ENCODE data around the gene MYBPC1. TPM values are rescaled to one million over a fixed set of nuclear protein-coding genes. Genes with fewer than 3 reads are reported as not detected.

Gene MYBPC1
- total RNA-seq, 1 experiment from 2014 or later = not detected

DNA sequence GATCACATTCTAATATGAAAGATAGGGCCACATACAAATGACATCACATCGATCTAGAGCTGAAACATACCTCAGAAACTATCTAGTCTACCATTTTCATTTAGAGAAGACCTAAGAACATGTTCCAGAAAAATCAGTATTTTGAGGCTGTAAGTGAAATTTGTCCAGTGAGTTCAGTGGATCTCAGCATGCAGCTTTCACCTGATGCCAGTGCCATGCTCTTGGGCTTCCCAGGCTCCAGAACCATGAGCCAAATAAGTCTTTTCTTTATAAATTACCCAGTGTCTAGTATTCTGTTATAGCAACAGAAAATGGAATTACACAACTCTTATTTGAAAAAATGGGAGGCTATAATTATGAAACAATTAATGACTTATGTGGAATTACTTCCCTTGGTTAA lies 111.6 kb downstream of the MYBPC1 start:
- no peaks in the 10 kb centered on the region for H3K9me2 ChIP-seq (replicated peaks; ENCODE audit: low read length)
- H3K36me3 ChIP-seq (ENCODE audit: low read depth, low read length) = no peaks in the 10 kb centered on the region
- CTCF ChIA-PET = no interaction called here
- peaks cover 4% of the 10 kb centered on the region; the same call in 1 of the 2 replicates for H4K20me1 ChIP-seq (ENCODE audit: low read length)
- H3K27ac ChIP-seq (ENCODE audit: low read length) = no peak overlapping the region
- no TSS peak for BruUV-seq (replicated peaks)
- TF ChIP-seq, protein P1, sequence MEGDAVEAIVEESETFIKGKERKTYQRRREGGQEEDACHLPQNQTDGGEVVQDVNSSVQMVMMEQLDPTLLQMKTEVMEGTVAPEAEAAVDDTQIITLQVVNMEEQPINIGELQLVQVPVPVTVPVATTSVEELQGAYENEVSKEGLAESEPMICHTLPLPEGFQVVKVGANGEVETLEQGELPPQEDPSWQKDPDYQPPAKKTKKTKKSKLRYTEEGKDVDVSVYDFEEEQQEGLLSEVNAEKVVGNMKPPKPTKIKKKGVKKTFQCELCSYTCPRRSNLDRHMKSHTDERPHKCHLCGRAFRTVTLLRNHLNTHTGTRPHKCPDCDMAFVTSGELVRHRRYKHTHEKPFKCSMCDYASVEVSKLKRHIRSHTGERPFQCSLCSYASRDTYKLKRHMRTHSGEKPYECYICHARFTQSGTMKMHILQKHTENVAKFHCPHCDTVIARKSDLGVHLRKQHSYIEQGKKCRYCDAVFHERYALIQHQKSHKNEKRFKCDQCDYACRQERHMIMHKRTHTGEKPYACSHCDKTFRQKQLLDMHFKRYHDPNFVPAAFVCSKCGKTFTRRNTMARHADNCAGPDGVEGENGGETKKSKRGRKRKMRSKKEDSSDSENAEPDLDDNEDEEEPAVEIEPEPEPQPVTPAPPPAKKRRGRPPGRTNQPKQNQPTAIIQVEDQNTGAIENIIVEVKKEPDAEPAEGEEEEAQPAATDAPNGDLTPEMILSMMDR (conservative IDR thresholded peaks at IDR 0.05; ENCODE audit: low read depth, low read length) = no peak
- H3K79me2 ChIP-seq (ENCODE audit: low read length) = peaks cover 23% of the 10 kb centered on the region
- H3F3A ChIP-seq (ENCODE audit: low read length, unreplicated experiment) = no peaks in the 10 kb centered on the region
- ATAC-seq = no peak
- POLR2A ChIA-PET (ENCODE audit: unreplicated experiment) = no interaction called here
- H3K27me3 ChIP-seq (ENCODE audit: low read length) = no peaks in the 10 kb centered on the region
- H3K4me3 ChIP-seq (ENCODE audit: low read length) = no peak overlapping the region
- H3K4me1 ChIP-seq (ENCODE audit: insufficient read depth, low read length) = peaks cover 8% of the 10 kb centered on the region; the same call in 1 of the 2 replicates
- H2AFZ ChIP-seq (ENCODE audit: low read length) = no peak overlapping the region
- intact Hi-C loops (cut with micrococcal nuclease) = no loop called here
- no peak for DNase-seq
- H3K4me2 ChIP-seq (ENCODE audit: low read length) = no peak overlapping the region
- no peaks in the 10 kb centered on the region for H3K9me3 ChIP-seq (ENCODE audit: low read length)
- no peak overlapping the region for H3K9ac ChIP-seq (ENCODE audit: low read length)

DNA sequence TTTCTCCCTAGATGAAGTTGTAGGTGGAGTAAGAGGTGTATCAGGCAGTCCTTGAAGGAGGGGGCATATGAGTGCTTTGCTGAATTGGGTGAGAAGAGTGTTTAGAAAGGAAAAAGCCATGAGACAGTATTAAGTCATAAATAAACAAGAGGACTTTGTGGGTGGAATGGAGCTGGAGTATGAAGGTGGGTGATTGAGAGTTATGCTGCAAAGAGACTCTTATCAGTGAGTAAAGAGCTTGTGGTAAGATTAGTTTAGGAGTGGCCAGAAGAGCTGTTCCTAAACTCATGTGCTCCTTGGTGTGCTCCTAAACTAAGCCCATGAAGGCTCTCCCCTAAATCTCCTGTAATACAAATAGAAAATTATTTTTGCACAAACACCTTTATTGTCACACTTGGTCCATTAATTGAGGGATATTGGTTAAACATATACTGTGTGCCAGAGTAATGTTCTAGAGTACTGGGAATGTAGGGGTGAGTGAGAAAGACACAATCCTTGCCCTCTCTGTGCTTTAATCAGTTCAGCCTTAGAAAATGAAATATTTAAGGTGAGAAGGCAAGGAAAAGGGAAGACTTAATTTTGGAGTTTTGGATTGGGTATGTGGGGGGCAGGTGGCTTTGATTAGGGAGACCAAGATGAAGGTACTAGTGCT lies 112.5 kb downstream of the MYBPC1 start:
- Histone ChIP-seq H3K9me3 (ENCODE audit: low read length) (no peaks in the 10 kb centered on the region), H3K79me2 (ENCODE audit: low read length) (peaks cover 15% of the 10 kb centered on the region; the same call in 1 of the 2 replicates), H3K36me3 (ENCODE audit: low read depth, low read length) (no peaks in the 10 kb centered on the region), H3K27ac (ENCODE audit: low read length) (no peak overlapping the region), H3F3A (ENCODE audit: low read length, unreplicated experiment) (no peaks in the 10 kb centered on the region), H3K27me3 (ENCODE audit: low read length) (no peaks in the 10 kb centered on the region), H4K20me1 (ENCODE audit: low read length) (peaks cover 4% of the 10 kb centered on the region; the same call in 1 of the 2 replicates), H3K4me1 (ENCODE audit: insufficient read depth, low read length) (peaks cover 8% of the 10 kb centered on the region; the same call in 1 of the 2 replicates), H2AFZ (ENCODE audit: low read length) (no peak overlapping the region), H3K4me3 (ENCODE audit: low read length) (no peak overlapping the region), H3K9me2 (replicated peaks; ENCODE audit: low read length) (no peaks in the 10 kb centered on the region), H3K9ac (ENCODE audit: low read length) (no peak overlapping the region), H3K4me2 (ENCODE audit: low read length) (no peak overlapping the region)
- no TSS peak for BruUV-seq (replicated peaks)
- TF ChIP-seq EZH2phosphoT487 (IDR thresholded peaks at IDR 0.05; ENCODE audit: borderline replicate concordance, low read length) = no peak
- no peak for TF ChIP-seq EZH2 (IDR thresholded peaks at IDR 0.05; ENCODE audit: low read length, unreplicated experiment)
- TF ChIP-seq, protein P1 (conservative IDR thresholded peaks at IDR 0.05; ENCODE audit: low read depth, low read length) = no peak
- CTCF ChIA-PET = no interaction called here
- ATAC-seq = peak; percentile 41
- intact Hi-C loops (cut with micrococcal nuclease) = no loop called here
- DNase-seq = peak; percentile 39
- POLR2A ChIA-PET (ENCODE audit: unreplicated experiment) = no interaction called here

DNA sequence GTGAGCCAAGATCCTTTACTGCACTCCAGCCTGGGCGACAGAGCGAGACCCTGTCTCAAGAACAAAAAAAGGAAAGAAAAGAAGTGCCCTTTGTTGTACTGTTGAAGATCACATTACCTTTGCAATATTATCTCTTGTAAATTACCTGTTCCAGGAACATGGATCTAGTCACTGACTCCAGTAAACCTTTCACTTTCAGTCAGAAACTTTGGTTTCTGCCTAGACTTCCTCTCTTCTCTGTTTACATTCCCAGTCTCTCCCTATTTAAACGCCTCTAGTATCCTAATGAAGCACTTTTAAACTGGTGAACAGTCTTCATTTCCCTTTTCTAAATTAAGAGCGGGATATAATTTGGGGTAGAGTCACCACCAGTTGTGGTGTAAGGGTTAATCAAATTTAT lies 115.5 kb downstream of the MYBPC1 start:
- no peaks in the 10 kb centered on the region for H3K27me3 ChIP-seq (ENCODE audit: low read length)
- H4K20me1 ChIP-seq (ENCODE audit: low read length) = peaks cover 4% of the 10 kb centered on the region; the same call in 1 of the 2 replicates
- no peaks in the 10 kb centered on the region for H3K9me3 ChIP-seq (ENCODE audit: low read length)
- H3K9ac ChIP-seq (ENCODE audit: low read length) = no peak overlapping the region
- no peak overlapping the region for H3K4me3 ChIP-seq (ENCODE audit: low read length)
- CTCF ChIA-PET = no interaction called here
- ATAC-seq (no peak), DNase-seq (no peak)
- POLR2A ChIA-PET (ENCODE audit: unreplicated experiment) = no interaction called here
- intact Hi-C loops (cut with micrococcal nuclease) = no loop called here
- H3F3A ChIP-seq (ENCODE audit: low read length, unreplicated experiment) = no peaks in the 10 kb centered on the region
- peaks cover 8% of the 10 kb centered on the region; the same call in 1 of the 2 replicates for H3K4me1 ChIP-seq (ENCODE audit: insufficient read depth, low read length)
- H3K79me2 ChIP-seq (ENCODE audit: low read length) = peaks cover 13% of the 10 kb centered on the region
- TF ChIP-seq, protein P1 (conservative IDR thresholded peaks at IDR 0.05; ENCODE audit: low read depth, low read length) = no peak
- no peak for TF ChIP-seq EZH2phosphoT487 (IDR thresholded peaks at IDR 0.05; ENCODE audit: borderline replicate concordance, low read length)
- TF ChIP-seq EZH2 (IDR thresholded peaks at IDR 0.05; ENCODE audit: low read length, unreplicated experiment) = no peak
- H3K36me3 ChIP-seq (ENCODE audit: low read depth, low read length) = no peaks in the 10 kb centered on the region
- no peak overlapping the region for H2AFZ ChIP-seq (ENCODE audit: low read length)
- no TSS peak for BruUV-seq (replicated peaks)
- H3K27ac ChIP-seq (ENCODE audit: low read length) = no peak overlapping the region
- H3K9me2 ChIP-seq (replicated peaks; ENCODE audit: low read length) = no peaks in the 10 kb centered on the region
- no peak overlapping the region for H3K4me2 ChIP-seq (ENCODE audit: low read length)
